Activated gamma-delta T cell treated with anti-CD3 and anti-CD28 coated beads, Interleukin-2, amount 50 U/mL, for 16 hours (primary cell): Measurements from ENCODE around the gene STXBP5L.
"Not testable (repeated sequence)": the region's sequence is repeated elsewhere in the genome, so short reads cannot be mapped to it uniquely, and the experiment has no call there.

Source experiments
- DNase-seq: peaks from one replicate; pipeline ENCODE4 v3.0.0-alpha.2; 2020; ENCODE audit warnings: low read depth

Gene STXBP5L

GRCh38 chr3:121431726-121432517 lies 523.9 kb downstream of the STXBP5L start:
- peak; percentile 30 for DNase-seq

GRCh38 chr3:121436074-121436473 lies 528.1 kb downstream of the STXBP5L start:
- DNase-seq: no peak

GRCh38 chr3:121436641-121437040 lies 528.6 kb downstream of the STXBP5L start:
- DNase-seq: no peak

GRCh38 chr3:121443456-121443855 lies 535.5 kb downstream of the STXBP5L start:
- DNase-seq: no peak

- not testable (repeated sequence) for DNase-seq
These were observed 543.7 kb downstream of the STXBP5L start for GRCh38 chr3:121451752-121452151.

GRCh38 chr3:121462565-121462964 lies 554.6 kb downstream of the STXBP5L start:
- no peak for DNase-seq

- DNase-seq: no peak
These were observed 555.7 kb downstream of the STXBP5L start for GRCh38 chr3:121463745-121464144.

DNA sequence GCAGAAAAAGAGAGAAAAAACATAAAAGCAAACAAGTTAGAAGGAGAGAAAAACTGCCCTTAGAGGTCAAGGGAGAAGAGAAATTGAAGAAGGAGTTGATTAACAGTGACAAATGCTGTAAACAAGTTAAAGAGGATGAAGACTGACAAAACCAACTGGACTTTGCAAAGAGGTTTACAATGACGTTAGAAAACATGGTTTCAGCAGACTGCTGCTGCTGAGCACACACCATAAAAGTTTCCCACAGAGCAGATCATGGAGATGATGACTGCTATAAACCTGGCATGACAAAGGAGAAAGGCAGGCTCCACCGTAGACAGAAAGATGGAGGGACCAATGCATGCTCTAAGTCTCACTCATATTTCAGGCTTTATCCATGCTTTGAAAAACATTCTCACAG lies 559.1 kb downstream of the STXBP5L start:
- DNase-seq: no peak

GRCh38 chr3:121473001-121473400 lies 565.0 kb downstream of the STXBP5L start:
- DNase-seq: no peak
